ENCODE results near the gene ZNF2. TPM values are rescaled to one million over a fixed set of nuclear protein-coding genes. Genes with fewer than 3 reads are reported as not detected.

ZNF2 gene
- total RNA-seq (2014; rRNA removed) = 5.5 and 6.5 TPM in 2 replicates
- 3.5 TPM for polyA plus RNA-seq (2012)

DNA sequence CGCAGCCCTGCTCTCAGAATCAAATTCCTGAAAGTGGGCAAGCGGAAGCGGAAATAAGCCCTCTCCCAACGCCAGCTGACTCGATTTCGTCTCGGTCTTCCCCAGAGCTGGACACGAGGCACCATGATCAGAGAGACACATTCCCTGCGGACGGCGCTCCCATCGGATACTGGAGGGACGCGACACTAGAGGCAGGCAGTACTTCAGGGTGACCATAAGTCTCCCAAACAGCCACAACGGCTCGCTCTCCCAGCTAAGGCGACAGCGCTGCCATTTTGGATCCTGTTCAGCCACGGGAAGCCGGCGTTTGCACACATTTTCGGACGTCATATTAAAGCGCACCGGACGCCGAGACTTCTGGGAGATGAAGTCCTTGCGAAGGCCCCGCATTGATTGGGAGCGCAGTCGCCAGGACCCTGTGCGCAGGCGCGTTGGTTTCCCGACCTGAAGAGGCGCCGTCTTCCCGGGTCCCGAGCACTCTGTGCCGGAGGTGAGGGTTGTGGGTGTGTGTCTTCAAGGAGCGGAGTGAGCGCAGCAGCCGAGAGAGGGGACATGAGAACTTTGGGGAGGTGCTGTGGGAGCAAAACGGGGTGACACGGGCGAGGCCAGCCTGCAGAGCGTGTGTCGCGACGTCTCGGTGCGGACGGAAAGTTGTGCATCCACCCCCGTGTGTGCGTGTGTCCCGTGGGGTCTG is at the start of gene ZNF2:
TSS of gene ZNF2 (plus strand) at position 439 of the 694 bp plus-strand sequence. CDS start 10,418 bp downstream, outside the sequence.
- DNase-seq (ENCODE audit: low read depth) = peak; percentile 98

DNA sequence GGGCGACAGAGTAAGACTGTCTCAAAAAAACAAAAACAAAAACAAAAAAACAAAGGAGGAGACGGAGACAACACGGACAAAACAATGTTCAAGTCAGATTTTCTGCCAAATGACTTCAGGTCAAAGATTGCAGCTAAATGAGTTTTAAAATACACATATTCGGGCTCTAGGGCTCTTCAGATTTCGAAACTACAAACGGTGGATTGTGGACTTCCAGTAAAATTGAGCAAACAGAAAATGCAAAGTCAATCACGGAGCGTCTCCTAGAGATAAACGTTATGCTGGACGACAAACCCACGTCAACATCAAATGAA is 44.6 kb upstream of the ZNF2 start:
- no peak for DNase-seq (ENCODE audit: low read depth)

DNA sequence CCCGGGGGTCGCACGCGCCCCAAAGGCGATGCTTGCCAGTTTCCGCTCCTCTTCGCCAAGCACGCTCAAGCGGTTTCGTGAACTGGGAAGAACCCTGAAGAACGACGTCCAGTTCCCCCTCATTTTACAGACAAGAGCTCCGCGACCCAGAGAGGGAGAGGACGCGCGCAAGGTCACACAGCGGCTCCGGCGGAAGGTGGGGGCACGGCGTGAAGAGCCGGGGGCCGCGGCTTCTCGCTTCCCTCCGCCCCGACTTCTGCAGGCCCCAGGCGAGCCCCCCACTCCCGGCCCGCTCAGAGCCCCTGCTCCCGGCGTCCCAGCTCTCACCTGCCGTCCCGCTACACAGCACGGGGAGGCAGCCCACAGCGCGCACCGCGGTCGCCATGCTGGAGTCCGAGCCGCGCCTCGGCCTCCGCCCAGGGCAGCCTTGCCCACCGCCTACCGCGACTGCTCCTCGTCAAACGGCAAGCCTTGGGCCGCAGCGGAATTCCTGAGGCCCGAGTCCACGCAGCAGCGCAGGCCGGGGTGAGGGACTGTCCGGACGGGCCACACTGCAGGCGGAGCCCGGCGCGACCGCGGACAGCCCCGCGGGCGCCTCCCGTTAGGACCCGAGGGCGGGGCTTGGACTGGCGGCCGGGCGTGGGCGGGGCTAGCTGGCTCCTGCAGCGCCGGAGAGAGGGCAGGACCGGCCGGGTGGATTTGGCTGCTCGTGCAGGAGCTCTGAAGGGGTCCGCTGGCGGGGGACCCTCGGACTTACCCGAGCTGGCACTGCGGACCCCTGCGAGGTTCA is 44.0 kb upstream of the ZNF2 start, which contains the start of gene MRPS5:
TSS of gene MRPS5 (minus strand) at position 402 of the 790 bp plus-strand sequence. CDS start at position 385, 17 bp downstream.
- peak; percentile 54 for DNase-seq (ENCODE audit: low read depth)

DNA sequence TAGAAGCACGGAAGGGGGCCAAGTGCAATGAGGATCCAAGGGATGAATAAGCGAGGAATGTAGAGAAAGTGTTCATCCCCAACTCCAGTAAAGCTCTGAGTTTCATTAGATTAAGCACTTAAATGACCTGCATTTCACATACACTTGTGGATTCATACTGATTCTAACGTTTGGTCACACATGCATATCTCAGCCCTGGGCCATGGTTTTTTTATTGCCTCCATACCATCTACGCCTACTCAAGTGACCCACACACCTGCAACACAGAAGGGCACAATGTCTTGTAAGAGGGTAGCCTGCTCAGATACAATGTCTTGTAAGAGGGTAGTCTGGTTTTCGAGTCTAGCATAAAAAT is 43.4 kb upstream of the ZNF2 start:
- no peak for DNase-seq (ENCODE audit: low read depth)

DNA sequence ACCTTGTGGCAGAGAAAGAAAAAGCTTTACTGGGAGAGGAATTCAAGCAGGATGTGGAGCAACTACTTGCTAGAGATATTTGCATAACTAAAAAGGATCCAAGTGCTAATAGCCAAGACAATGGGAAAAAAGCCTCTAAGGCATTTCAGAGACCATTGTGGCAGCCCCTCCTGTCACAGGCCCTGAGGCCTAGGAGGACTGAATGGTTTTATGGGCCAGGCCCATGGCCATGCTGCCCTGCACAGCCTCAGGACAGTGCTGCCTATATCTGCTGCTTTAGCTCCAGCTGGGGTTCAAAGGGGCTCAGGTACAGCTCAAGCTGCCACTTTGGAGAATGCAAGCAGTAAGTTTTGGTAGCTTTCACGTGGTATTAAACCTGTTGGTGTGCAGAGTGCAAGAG is 26.9 kb upstream of the ZNF2 start:
- no peak for DNase-seq (ENCODE audit: low read depth)

DNA sequence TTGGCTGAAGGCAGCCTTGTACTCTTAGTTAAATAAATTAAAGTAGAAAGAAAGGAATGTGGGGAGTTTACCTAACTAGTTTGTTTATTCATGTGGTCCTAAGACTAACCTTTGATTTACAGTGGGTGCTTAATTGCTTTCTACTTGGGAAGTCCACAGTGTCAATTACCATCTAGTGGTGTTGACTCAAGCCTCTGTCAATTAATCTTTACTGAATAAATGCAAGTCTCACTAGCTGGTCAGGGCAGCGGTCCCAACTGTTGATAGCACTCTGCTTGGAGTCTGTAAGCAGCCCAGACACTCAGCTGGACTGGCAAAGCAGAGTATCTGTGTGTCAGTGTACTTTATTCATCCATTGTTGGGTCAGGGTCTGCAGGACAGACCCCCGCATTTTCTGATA is 21.8 kb upstream of the ZNF2 start:
- DNase-seq (ENCODE audit: low read depth) = no peak

DNA sequence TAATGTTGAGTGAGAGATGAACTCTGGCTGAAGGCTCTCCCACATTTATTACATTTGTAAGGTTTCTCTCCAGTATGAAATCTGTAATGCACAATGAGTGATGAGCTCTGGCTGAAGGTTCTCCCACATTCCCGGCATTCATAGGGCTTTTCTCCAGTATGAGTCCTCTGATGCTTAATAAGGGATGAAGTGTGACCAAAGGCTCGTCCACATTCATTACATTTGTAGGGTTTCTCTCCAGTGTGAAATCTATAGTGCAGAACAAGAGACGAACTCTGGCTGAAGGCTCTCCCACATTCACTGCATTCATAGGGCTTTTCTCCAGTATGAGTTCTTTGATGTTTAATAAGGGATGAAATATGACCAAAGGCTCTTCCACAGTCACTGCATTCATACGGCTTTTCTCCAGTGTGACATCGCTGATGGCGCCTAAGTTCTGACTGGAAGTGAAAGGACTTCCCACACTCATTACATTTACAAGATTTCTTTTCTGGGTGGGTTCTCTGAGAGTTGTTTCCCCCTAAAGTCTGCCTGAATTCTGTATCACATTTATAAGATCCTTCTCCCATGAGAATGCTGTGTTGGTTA is 16.1 kb upstream of the ZNF2 start:
- DNase-seq (ENCODE audit: low read depth) = peak; percentile 9

DNA sequence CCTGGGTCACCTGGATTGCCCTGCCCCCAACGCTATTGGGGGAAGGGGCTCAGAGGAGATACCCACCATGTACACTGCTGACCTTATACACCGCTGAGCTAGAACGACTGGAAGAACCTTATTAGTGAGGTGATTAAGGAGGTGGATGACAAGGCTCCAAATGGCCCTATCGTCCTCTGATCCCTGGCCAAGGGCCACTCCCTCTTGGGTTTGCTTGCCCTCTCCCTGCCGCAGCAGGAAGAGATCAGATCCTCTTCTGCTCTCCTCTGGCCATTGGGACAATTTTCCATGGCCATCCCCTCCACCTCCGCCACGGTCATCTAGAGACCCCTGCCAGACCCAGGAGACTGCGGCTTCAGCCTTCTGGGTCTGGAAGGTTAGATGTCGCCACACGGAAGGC is 7.2 kb upstream of the ZNF2 start:
- no peak for DNase-seq (ENCODE audit: low read depth)

DNA sequence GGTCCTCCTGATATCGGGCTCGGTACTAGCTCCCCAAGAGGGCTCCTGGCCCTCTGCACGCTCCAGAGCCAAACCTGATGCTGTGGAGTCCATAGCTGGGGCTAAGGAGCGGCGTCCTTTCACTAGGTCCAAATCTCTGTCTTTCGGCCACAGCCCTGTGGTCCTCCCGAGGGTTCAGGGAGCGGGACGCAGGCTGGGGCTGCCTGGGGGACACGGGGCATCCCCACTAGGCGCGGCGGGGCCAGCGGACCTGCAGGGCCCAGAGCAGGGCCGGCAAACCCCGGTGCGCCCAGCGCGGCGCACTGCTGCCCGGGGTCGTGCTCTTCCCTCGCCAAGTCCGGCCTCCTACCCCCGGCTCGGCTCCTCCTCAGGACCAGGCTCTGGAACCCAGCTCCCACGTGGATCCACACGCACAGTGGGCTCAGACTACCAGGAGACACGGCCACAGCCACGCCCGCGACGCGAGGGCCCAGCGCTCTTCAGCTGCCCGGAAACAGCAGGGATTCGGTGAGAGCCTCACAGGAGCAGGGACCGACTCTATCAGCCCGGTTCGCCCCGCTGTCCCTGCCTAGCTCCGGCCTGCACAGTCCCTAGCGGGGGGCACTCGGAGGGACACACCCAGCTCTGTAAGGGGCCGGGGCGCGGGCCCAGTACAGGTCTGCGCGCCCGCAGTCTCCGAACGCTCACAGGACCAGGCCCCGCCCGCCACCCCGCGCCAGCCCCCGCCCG is 6.6 kb upstream of the ZNF2 start:
- peak; percentile 38 for DNase-seq (ENCODE audit: low read depth)

DNA sequence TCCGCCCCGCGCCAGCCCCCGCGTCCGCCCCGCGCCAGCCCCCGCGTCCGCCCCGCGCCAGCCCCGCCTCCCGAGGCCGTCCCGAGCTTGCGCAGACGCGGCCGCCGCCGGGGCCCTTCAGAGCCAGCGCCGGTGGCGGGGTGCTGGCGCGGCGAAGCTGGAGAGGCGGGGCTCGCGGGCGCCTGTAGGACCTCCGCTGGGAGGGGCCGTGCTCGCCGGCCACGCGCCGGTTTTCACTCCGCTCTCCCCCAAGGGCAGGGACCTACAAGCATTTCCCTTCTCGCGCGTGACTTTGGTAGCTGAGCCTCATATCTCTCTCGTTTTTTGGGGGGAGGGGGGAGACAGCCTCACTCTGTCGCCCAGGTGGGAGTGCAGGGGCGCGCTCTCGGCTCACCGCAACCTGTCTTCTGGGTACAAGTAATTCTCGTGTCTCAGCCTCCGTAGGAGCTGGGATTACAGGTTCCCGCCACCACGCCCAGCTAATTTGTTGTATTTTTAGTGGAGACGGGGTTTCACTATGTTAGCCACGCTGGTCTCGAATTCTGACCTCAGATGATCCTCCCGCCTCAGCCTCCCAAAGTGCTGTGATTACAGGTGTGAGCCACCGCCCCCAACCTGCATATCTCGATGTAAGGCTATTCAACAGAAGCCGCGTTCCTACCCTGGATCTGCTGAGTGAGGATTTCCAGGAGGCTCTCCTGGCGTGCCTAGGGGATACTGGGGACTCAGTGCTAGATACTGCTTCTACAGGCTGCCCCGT is 5.7 kb upstream of the ZNF2 start, which contains the start of gene ZNF514:
TSS of gene ZNF514 (minus strand) at position 159 of the 760 bp plus-strand sequence. CDS start 6,595 bp downstream, outside the sequence.
- peak; percentile 49 for DNase-seq (ENCODE audit: low read depth)

DNA sequence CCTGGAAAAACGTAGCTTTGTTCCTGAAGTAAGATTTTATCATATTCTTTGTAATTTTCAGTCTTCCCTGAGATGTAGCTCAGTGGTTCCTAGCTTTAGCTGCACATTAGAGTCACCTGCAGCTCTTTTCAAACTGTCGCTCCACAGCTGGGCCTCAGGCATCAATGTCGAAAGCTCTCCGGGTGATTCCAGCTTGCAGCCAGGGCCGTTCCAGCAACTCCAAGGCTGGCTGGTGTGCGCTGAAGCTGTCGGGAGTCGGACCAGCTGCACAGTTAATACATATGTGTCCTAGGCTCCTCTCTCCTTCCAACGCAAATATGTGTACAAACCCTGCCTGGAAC is 609 bp upstream of the ZNF2 start:
- DNase-seq (ENCODE audit: low read depth) = no peak

DNA sequence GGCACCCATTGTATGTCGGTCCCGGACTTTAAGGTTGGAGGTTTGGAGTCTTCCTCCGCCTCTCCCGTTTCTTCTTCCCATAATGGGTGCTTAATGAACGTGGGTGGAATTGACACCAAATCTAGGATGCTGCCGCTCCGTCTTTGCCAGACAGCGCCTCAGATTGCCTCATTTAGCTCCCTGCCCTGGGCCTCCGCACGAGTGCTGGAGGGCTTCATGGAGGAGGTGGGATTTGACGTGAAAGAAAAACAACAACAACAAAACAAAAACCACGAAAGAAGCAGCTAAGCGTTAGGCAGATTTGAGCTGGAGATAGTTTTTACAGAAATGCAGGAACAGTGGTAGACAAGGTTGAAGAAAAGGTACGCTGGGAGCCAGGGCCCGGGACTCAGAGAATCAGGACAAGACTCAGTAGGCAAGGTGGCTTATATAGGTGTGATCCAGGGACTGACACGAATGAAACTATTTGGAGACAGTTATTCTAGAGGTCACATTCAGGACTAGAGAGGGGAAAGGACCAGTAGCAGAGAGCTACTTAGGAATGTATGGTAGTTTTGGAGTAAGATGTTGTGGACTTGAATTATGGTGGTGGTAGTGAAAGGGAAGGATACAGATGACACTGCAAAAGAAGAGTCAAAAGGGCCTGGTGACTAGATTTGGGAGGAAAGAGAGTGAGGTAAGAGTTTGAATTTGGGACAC is 605 bp downstream of the ZNF2 start:
- DNase-seq (ENCODE audit: low read depth) = no peak

DNA sequence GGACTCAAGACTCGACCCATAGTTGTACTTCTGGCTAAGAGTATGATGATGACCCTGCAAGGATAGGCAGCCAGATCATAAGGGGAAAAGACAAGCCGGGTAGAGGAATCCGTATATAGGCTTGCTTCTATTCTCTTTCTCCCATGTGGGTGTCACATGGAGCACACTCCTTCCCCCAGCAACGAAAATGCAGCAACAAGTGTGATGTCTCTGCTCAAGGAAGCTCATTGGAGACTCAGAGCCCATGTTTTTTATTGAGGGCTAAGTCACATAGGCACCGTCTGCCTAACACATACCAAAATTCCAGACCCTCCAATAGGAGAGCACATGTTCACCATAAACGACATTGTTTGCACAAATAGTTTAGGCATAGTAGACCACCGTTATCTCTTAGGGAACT is 6.3 kb downstream of the ZNF2 start:
- no peak for DNase-seq (ENCODE audit: low read depth)

DNA sequence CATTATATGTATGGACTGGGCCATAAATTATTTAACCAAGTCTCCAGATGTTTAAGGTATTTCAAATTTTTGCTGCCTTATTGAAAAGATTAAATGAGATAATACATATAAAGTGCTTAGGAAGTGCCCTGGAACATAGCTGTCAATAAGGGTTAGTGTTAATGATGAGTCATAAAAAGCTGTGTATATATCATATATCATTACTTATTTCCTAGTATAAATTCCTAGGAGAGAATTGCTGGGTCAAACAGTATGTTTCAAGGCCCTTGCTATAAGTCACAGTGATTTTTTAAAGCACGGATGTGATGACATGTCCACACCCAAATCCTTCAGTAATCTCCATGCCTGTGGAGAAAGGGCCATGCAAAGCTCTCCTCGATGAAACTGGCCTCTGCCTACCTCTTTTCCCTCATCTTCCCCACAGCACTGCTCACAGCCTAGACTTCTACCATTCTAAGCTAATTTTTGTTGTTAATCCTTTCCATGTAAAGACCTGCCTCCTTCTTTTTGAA is 8.5 kb downstream of the ZNF2 start:
- DNase-seq (ENCODE audit: low read depth) = no peak

DNA sequence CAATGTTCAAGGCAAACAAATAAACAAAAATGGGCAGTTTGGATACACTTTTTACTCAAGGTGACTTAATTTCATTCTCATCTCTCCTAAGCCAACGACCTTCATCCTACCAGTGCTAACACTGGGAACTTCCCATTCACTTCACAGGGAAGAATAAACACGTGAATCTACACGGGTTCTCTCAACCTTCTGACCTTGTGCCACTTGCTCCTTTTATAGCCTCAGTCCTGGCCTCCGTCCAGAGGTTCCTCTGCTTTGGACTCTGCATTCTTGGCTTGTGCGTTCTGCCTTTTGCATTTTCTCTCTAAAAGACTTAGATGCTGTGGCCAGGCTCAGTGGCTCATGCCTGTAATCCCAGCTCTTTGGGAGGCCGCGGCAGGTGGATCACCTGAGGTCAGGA is 13.8 kb downstream of the ZNF2 start:
- no peak for DNase-seq (ENCODE audit: low read depth)

DNA sequence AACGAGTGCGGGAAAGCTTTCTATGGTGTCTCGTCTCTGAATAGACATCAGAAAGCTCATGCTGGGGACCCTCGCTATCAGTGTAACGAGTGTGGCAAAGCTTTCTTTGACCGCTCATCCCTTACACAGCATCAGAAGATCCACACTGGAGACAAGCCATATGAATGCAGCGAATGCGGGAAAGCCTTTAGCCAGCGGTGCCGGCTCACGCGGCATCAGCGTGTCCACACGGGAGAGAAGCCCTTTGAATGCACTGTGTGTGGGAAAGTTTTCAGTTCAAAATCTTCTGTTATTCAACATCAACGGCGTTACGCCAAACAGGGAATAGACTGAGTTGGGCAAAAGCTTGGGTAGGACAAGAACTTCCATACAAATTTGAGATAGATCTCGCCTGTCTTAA is 16.2 kb downstream of the ZNF2 start:
- no peak for DNase-seq (ENCODE audit: low read depth)

DNA sequence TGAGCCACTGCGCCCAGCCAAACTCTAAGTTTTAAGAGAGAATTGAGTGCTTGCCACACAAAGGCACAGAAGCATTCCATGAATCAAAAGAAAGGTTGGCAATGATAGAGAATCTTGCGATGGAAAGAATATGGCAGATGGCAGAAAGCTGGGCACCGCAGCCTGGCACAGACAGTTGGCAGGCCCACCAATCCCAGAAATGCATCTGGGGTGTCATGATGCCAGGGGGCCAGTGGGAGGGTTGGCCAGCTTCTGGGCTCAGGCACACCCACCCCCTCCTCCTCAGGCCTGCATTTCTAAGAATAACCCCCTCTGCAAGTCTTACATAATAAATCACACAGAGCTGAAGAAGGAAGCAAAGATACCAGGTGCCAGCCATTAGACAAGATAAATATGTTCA is 19.6 kb downstream of the ZNF2 start:
- no peak for DNase-seq (ENCODE audit: low read depth)

DNA sequence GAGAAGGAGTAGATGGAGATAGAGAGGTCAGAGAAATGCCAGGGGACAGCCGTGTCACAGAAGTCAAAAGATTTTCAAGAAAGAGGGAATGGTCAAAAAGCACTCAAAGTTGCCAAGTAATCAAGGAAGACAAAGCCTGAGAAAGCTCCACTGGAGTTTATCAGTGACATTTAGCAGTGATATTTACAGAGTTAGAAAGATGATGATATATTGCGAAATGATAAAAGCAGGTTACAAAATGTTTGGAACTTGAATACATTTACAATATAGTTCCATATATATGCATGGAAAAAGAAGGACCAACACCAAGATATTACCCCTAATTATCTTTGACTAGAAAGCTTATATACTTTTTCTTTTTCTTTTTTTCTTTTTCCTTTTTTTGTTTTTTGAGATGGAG is 20.4 kb downstream of the ZNF2 start:
- no peak for DNase-seq (ENCODE audit: low read depth)

DNA sequence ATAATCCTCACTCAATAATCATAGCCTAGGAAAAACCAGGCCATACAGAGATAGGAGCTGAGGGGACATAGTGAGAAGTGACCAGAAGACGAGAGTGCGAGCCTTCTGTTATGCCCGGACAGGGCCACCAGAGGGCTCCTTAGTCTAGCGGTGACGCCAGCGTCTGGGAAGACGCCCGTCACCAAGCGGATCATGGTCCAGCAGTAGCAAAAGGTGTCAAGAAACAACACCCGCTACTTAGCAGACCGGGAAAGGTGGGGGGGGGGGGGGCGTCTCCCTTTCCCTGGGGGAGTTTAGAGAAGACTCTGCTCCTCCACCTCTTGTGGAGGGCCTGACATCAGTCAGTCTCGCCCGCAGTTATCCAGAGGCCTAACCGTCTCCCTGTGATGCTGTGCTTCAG is 27.3 kb downstream of the ZNF2 start:
- peak; percentile 10 for DNase-seq (ENCODE audit: low read depth)

DNA sequence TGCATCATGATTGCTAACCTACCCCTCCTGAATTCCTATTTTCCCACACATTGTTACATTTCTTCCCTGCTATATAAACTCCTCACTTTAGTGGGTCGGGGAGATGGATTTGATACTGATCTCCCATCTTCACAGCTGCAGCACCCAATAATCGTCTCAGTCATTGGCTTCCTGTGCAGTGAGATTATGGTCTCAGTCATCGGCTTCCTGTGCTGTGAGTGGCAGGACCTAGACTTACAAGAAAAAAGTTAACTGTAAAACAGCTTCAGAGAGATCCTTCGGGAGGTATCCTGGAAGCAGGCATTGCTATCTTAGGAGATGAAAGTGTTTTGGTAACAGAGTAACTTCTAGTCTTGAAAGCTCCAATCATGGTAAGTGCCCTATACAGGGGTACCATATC is 38.3 kb downstream of the ZNF2 start:
- no peak for DNase-seq (ENCODE audit: low read depth)

DNA sequence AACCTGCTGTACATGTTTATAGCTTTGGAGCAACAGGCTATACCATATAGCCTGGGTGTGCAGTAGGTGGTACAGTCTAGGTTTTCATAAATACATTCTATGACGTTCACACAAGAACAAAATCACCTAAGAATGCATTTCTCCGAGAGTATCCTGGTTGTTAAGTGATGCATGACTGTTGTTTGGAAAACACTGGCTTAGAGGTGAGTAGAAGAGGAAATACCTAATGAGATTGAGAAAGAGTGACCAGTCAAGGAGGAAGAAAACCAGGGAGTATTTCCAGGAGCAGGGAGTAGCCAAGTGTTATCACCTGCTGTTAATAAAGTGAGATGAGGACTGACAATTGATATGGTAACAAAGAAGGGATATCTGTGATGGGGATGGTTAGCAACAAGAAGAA is 38.8 kb downstream of the ZNF2 start:
- no peak for DNase-seq (ENCODE audit: low read depth)
